HepG2 (cell line): ENCODE results near the gene TTLL4. TPM values are rescaled to one million over a fixed set of nuclear protein-coding genes. Genes with fewer than 3 reads are reported as not detected.

Experiments
- CSRNP1 ChIP-seq: sonication (generic); formaldehyde crosslinking; IDR thresholded peaks from 2 replicates; pipeline ENCODE4 v1.8.1; 2023; ENCODE audit warnings: mild to moderate bottlenecking, missing genetic modification reagents
- EP300 ChIP-seq, 3 experiments: sonication (generic) in 1 of 3; formaldehyde crosslinking in 1 of 3; IDR thresholded peaks; 2 replicates each; pipeline versions ENCODE4 v1.5.1 to v1.6.1; 2011 to 2020; ENCODE audit warnings: low read depth in 2 of 3, low read length in 2 of 3, borderline replicate concordance in 1 of 3, improper control_type of control experiment in 1 of 3, mild to moderate bottlenecking in 1 of 3, missing genetic modification reagents in 1 of 3, moderate library complexity in 1 of 3
- GMEB1 ChIP-seq: sonication (generic); formaldehyde crosslinking; IDR thresholded peaks from 2 replicates; pipeline ENCODE4 v1.5.1; 2020; ENCODE audit warnings: missing genetic modification reagents, mild to moderate bottlenecking, borderline replicate concordance
- IRF2 ChIP-seq: IDR thresholded peaks from 2 replicates; pipeline ENCODE4 v1.6.1; 2018; ENCODE audit warnings: missing genetic modification reagents, missing compliant biosample characterization
- KAT8 ChIP-seq: IDR thresholded peaks from 2 replicates; pipeline ENCODE4 v1.6.1; 2016; ENCODE audit warnings: missing genetic modification reagents, missing compliant biosample characterization
- PHB2 ChIP-seq: fragments of 450-650 bp; IDR thresholded peaks from 2 replicates; pipeline ENCODE4 v1.6.1; 2018; ENCODE audit not compliant: partially characterized antibody
- RBFOX2 ChIP-seq: fragments of 200-400 bp; formaldehyde crosslinking; IDR thresholded peaks from 2 replicates; pipeline ENCODE4 v1.6.1; 2017; ENCODE audit warnings: low read depth, mild to moderate bottlenecking, low read length
- SP1 ChIP-seq, 2 experiments: fragments of 450-650 bp in 1 of 2; sonication (generic) in 1 of 2; formaldehyde crosslinking in 1 of 2; IDR thresholded peaks; 2 replicates each; pipeline versions ENCODE4 v1.4.0 to v1.6.1; 2016 to 2020; ENCODE audit warnings: missing genetic modification reagents in 1 of 2
- TRIM22 ChIP-seq: fragments of 450-650 bp; IDR thresholded peaks from 2 replicates; pipeline ENCODE4 v1.6.1; 2017
- YEATS2 ChIP-seq: sonication (generic); formaldehyde crosslinking; IDR thresholded peaks from 2 replicates; pipeline ENCODE4 v1.4.0; 2020; ENCODE audit warnings: missing genetic modification reagents, borderline replicate concordance
- ZFP1 ChIP-seq: IDR thresholded peaks from 2 replicates; pipeline ENCODE4 v1.6.1; 2016
- ZNF276 ChIP-seq: sonication (generic); formaldehyde crosslinking; IDR thresholded peaks from 2 replicates; pipeline ENCODE4 v1.4.0; 2020; ENCODE audit warnings: mild to moderate bottlenecking, low read depth, missing genetic modification reagents
- ZNF430 ChIP-seq: sonication (generic); formaldehyde crosslinking; IDR thresholded peaks from 2 replicates; pipeline ENCODE4 v1.9.0; 2021; ENCODE audit warnings: mild to moderate bottlenecking, missing genetic modification reagents
- ZNF691 ChIP-seq: sonication (generic); formaldehyde crosslinking; IDR thresholded peaks from 2 replicates; pipeline ENCODE4 v1.4.0; 2020; ENCODE audit warnings: missing genetic modification reagents, low read depth, mild to moderate bottlenecking, borderline replicate concordance
- ZNF768 ChIP-seq: sonication (generic); formaldehyde crosslinking; IDR thresholded peaks from 2 replicates; pipeline ENCODE4 v1.4.0; 2020; ENCODE audit warnings: missing genetic modification reagents
- ZSCAN29 ChIP-seq: sonication (generic); formaldehyde crosslinking; conservative IDR thresholded peaks from 2 replicates; pipeline ENCODE4 v1.4.0; 2020; ENCODE audit warnings: mild to moderate bottlenecking, missing genetic modification reagents
- ZUFSP ChIP-seq: sonication (generic); formaldehyde crosslinking; IDR thresholded peaks from 2 replicates; pipeline ENCODE4 v1.9.0; 2021; ENCODE audit warnings: missing genetic modification reagents, mild to moderate bottlenecking, borderline replicate concordance
- polyA plus RNA-seq, 8 experiments: library from polyadenylated mRNA; depleted of rRNA in 3 of 8; stranded (reverse) in 7 of 8; unstranded in 1 of 8; fragments of >200 nt; fragmentation: Illumina TruSeq in 4 of 8; extraction: Trizol in 4 of 8; gene quantifications; 2 replicates each; pipeline versions ENCODE4 v1.2.1 to v1.2.3, GENCODE V29; 2011 to 2016; ENCODE audit warnings: low read depth in 4 of 8, missing spikeins in 1 of 8, mixed read lengths in 1 of 8; ENCODE audit not compliant: insufficient read depth in 1 of 8
- total RNA-seq, 5 experiments: library from RNA; depleted of rRNA; stranded (reverse); fragments of >200 nt; fragmentation: Illumina TruSeq; extraction: Trizol; gene quantifications; 2 replicates each; pipeline ENCODE4 v1.2.3, GENCODE V29; 2016; ENCODE audit warnings: low read depth in 1 of 5

The TTLL4 gene
- total and polyA plus RNA-seq, 2 of the 13 experiments (the other 11 are each of a cell fraction or from before 2014, with no cell fraction given): 77.5 to 84.6 TPM

- TF ChIP-seq PHB2 (no peak), GMEB1 (CRISPR knock-in tag) (peak; percentile 25; the same call in 1 of the 2 replicates), ZNF768 (CRISPR knock-in tag) (no peak), ZNF691 (CRISPR knock-in tag) (peak; percentile 95), ZNF276 (CRISPR knock-in tag) (no peak; the same call in 1 of the 2 replicates), YEATS2 (CRISPR knock-in tag) (peak; percentile 82), ZFP1 (peak; percentile 93), CSRNP1 (CRISPR knock-in tag) (no peak), ZNF430 (CRISPR knock-in tag) (peak; percentile 53; the same call in 1 of the 2 replicates), EP300 (IDR thresholded peaks at IDR 0.05; ENCODE audit: low read depth in 2 of 2, low read length in 2 of 2) (peak in 1 of 2 experiments; percentile 93; a peak in 2 of 4 replicates), EP300 (CRISPR knock-in tag; IDR thresholded peaks at IDR 0.05; ENCODE audit: borderline replicate concordance) (peak; percentile 95), SP1 (IDR thresholded peaks at IDR 0.05) (no peak), SP1 (CRISPR knock-in tag; IDR thresholded peaks at IDR 0.05) (no peak), KAT8 (CRISPR knock-in tag) (peak; percentile 77), IRF2 (peak; percentile 92), RBFOX2 (no peak), TRIM22 (no peak), ZSCAN29 (0 out of 2 replicates have a peak, but pooled peaks have one; percentile 54), ZUFSP (no peak)
Observed at GRCh38 chr2:218733171-218734021, 22.8 kb downstream of the TTLL4 start (continued).
